Calu3 (cell line): Measurements from ENCODE around the gene ZBTB40. TPM values are rescaled to one million over a fixed set of nuclear protein-coding genes. Genes with fewer than 3 reads are reported as not detected.

Experiments used
- BruUV-seq: library from RNA; stranded (reverse); fragments of 400-500 nt; replicated peaks from 2 replicates; lab custom pipeline; 2021; lab: Mats Ljungman, UMichigan
- CTCF ChIA-PET: fragments of 300-600 bp; sonication (Branson Sonifier 250); formaldehyde crosslinking; loops from one replicate; lab custom pipeline; 2022; ENCODE audit warnings: antibody characterized with exemption; lab: Charles Lee
- DNase-seq: peaks from one replicate; pipeline ENCODE4 v3.0.0; 2022
- H3K27ac Mint-ChIP-seq: one replicate; pipeline ENCODE4 v1.8.0; 2022; ENCODE audit warnings: mixed read lengths; ENCODE audit not compliant: unreplicated experiment
- H3K27me3 Mint-ChIP-seq: one replicate; pipeline ENCODE4 v1.8.0; 2022; ENCODE audit warnings: mixed read lengths; ENCODE audit not compliant: unreplicated experiment
- H3K36me3 Mint-ChIP-seq: one replicate; pipeline ENCODE4 v1.8.0; 2022; ENCODE audit warnings: mild to moderate bottlenecking, moderate library complexity, mixed read lengths; ENCODE audit not compliant: insufficient read depth, unreplicated experiment
- H3K4me1 Mint-ChIP-seq: one replicate; pipeline ENCODE4 v1.8.0; 2022; ENCODE audit warnings: mild to moderate bottlenecking, low read depth, mixed read lengths; ENCODE audit not compliant: unreplicated experiment
- H3K4me3 Mint-ChIP-seq: one replicate; pipeline ENCODE4 v1.8.0; 2022; ENCODE audit warnings: mild to moderate bottlenecking, low read depth, moderate library complexity, mixed read lengths; ENCODE audit not compliant: unreplicated experiment
- H3K9me3 Mint-ChIP-seq: one replicate; pipeline ENCODE4 v1.8.0; 2022; ENCODE audit warnings: low read depth, mixed read lengths; ENCODE audit not compliant: unreplicated experiment
- intact Hi-C: fragments of 100-400 bp; cut with micrococcal nuclease; formaldehyde crosslinking; loops from one replicate; pipeline ENCODE4 v1.10.0; 2022; ENCODE audit not compliant: unreplicated experiment
- total RNA-seq: library from RNA; stranded (reverse); gene quantifications from 2 replicates; pipeline ENCODE4 v1.2.3, GENCODE V29; 2022
- TF ChIP-seq, protein P1 (sequence below): fragments of 200-600 bp; IDR thresholded peaks from one replicate; pipeline ENCODE4 v1.8.0; 2022; ENCODE audit warnings: antibody characterized with exemption; ENCODE audit not compliant: unreplicated experiment

ZBTB40 gene
- total RNA-seq, 1 experiment from 2014 or later = 18.7 TPM

DNA sequence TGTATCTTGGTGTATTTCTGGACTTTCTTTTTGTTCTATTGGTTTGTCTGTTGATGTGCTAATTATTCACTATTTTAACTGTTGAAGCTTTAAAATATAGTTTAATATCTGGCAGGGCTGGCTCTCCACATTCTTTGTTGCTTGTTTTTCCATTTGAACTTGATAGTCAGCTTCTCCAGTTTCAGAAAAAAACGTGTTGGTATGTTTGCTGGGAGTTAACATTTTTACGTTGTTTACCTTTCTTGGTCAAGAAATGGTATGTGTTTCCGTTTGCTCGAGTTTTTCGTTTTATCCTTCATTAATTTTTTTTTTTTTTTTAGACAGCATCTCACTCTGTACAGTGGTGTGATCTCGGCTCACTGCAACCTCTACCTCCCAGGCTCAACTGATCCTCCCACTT, 16.9 kb upstream of the ZBTB40 start:
- H3K4me3 Mint-ChIP-seq = no peak overlapping the region
- H3K27ac Mint-ChIP-seq = no peak overlapping the region
- peaks cover 2% of the 10 kb centered on the region for H3K9me3 Mint-ChIP-seq
- DNase-seq = no peak
- H3K36me3 Mint-ChIP-seq = no peaks in the 10 kb centered on the region
- CTCF ChIA-PET = no interaction called here
- no peaks in the 10 kb centered on the region for H3K27me3 Mint-ChIP-seq
- BruUV-seq = no TSS peak
- intact Hi-C loops = loop anchor here (10.0 kb wide), 1 partner anchor 50 kb away; no protein-coding TSS in a partner anchor
- no peaks in the 10 kb centered on the region for H3K4me1 Mint-ChIP-seq
- TF ChIP-seq, protein P1, sequence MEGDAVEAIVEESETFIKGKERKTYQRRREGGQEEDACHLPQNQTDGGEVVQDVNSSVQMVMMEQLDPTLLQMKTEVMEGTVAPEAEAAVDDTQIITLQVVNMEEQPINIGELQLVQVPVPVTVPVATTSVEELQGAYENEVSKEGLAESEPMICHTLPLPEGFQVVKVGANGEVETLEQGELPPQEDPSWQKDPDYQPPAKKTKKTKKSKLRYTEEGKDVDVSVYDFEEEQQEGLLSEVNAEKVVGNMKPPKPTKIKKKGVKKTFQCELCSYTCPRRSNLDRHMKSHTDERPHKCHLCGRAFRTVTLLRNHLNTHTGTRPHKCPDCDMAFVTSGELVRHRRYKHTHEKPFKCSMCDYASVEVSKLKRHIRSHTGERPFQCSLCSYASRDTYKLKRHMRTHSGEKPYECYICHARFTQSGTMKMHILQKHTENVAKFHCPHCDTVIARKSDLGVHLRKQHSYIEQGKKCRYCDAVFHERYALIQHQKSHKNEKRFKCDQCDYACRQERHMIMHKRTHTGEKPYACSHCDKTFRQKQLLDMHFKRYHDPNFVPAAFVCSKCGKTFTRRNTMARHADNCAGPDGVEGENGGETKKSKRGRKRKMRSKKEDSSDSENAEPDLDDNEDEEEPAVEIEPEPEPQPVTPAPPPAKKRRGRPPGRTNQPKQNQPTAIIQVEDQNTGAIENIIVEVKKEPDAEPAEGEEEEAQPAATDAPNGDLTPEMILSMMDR = no peak

DNA sequence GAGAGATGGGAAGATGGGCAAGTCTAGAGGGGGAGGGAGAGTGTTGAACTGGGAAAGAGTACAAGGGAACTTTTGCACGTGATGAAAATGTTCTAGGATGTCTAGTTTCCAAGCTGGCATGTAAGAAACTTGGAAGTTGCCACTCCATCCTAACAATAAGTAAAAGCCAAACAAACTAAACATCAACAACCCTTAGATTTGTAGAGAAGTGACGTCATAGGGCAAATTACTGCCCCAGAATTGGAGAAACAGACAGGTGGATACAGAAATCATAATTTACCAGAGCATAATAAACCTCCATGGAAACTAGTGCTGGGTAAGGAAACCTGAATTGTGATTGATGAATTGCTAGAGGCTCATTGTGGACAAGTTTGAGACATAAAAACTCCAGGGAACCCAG, 14.7 kb upstream of the ZBTB40 start:
- Mint-ChIP-seq H3K36me3 (peaks cover 4% of the 10 kb centered on the region), H3K4me1 (no peaks in the 10 kb centered on the region), H3K9me3 (peaks cover 4% of the 10 kb centered on the region), H3K4me3 (no peak overlapping the region), H3K27ac (no peak overlapping the region), H3K27me3 (no peaks in the 10 kb centered on the region)
- TF ChIP-seq, protein P1 = no peak
- BruUV-seq = no TSS peak
- CTCF ChIA-PET = no interaction called here
- intact Hi-C loops = loop anchor here (10.0 kb wide), 1 partner anchor 48 kb away; no protein-coding TSS in a partner anchor
- DNase-seq = no peak

DNA sequence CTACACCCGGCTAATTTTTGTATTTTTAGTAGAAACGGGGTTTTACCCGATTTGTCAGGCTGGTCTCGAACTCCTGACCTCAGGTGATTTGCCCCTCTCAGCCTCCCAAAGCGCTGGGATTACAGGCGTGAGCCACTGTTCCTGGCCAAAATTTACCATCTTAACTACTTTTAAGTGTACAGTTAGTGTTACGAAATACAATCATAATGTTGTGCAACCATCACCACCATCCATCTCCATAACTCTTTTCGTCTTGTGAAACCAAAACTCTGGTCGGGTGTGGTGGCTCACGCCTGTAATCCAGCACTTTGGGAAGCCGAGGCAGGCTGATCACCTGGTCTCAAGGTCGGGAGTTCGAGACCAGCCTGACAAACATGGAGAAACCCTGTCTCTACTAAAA, 14.1 kb upstream of the ZBTB40 start:
- Mint-ChIP-seq H3K9me3 (peaks cover 4% of the 10 kb centered on the region), H3K27me3 (no peaks in the 10 kb centered on the region), H3K27ac (no peak overlapping the region), H3K4me3 (no peak overlapping the region), H3K4me1 (no peaks in the 10 kb centered on the region), H3K36me3 (peaks cover 6% of the 10 kb centered on the region)
- BruUV-seq = no TSS peak
- CTCF ChIA-PET = no interaction called here
- no peak for DNase-seq
- intact Hi-C loops = loop anchor here (10.0 kb wide), 1 partner anchor 47 kb away; no protein-coding TSS in a partner anchor
- TF ChIP-seq, protein P1 = no peak

DNA sequence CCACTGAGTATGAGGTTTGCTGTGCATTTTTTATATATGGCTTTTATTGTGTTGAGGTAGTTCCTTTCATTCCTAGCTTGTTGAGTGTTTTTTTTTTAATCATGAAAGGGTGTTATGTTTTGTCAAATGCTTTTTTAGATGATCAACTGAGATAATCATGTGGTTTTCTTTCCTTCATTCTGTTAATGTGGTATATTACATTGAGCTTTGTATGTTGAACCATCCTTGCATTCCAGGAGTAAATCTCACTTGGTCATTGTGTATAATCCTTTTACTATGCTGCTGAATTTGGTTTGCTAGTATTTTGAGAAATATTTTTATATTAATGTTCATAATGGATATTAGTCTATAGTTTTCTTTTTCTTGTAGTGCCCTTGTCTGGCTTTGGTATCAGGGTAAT, 11.1 kb upstream of the ZBTB40 start:
- Mint-ChIP-seq H3K4me3 (no peak overlapping the region), H3K27ac (no peak overlapping the region), H3K4me1 (no peaks in the 10 kb centered on the region), H3K36me3 (peaks cover 6% of the 10 kb centered on the region), H3K27me3 (no peaks in the 10 kb centered on the region), H3K9me3 (peaks cover 4% of the 10 kb centered on the region)
- no peak for DNase-seq
- intact Hi-C loops = no loop called here
- no TSS peak for BruUV-seq
- TF ChIP-seq, protein P1 = no peak
- CTCF ChIA-PET = interaction anchor here (0.7 kb wide), 2 partner anchors 199 to 501 kb away, joined by 3 to 8 read pairs; no protein-coding TSS in a partner anchor
